Left ventricle myocardium superior (tissue), 1 donor: ENCODE measurements around the gene TLE3. TPM values are rescaled to one million over a fixed set of nuclear protein-coding genes. Genes with fewer than 3 reads are reported as not detected.
A peak's percentile ranks its signal among the peaks of the same experiment; 100 is the strongest.

Source experiments
- ATAC-seq: fragments of 200-7000 bp; cut with Tn5 transposase; one replicate; pipeline ENCODE4 v1.9.1; 2020; ENCODE audit warnings: mild to moderate bottlenecking, moderate library complexity
- DNase-seq: peaks from one replicate; pipeline ENCODE4 v3.0.0-alpha.2; 2020
- intact Hi-C: fragments of 100-400 bp; cut with micrococcal nuclease; formaldehyde crosslinking; loops from one replicate; pipeline ENCODE4 v1.11.0; 2022
- total RNA-seq: library from RNA; stranded (reverse); fragmentation: NEBNext Ultra II Directional; extraction: Animal tissue kit (Norgen Biotek cat#: 25700); gene quantifications from one replicate; pipeline ENCODE4 v1.2.1, GENCODE V29; 2021
- donor health status: DM: no; HTN: yes; CAD: no; lungs with severe emphysema.

The TLE3 gene
- total RNA-seq, 1 donor from 2014 or later = 12.8 TPM

DNA sequence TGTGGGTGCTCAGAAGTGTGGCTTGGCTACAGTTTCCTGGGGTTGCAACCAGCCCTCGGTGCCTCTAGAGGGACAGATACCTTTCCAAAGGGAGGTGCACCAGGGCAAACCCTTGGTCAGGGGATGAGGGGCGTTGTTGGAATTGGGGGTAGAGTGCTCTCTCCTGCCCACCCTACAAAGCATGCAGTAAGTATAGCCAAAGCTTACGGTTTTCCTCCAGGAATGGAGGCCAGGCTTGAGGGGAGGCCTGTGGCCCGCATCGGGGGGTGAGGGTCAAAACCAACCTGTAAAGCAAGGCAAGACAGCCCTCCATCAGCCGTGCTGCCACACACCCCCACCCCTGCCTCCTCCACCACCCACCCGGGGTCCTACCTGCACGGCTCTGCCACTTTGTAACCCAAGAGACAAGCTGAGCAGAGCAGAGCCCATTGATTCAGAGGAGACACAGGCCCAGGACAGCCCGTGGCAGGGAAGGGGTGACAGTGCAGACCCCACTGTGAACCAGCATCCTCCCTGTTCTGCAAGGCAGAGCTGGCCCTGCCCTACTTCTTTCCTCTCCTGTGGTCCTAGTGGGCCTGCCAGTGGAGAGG is 41.5 kb downstream of the TLE3 start:
- no peak for ATAC-seq

DNA sequence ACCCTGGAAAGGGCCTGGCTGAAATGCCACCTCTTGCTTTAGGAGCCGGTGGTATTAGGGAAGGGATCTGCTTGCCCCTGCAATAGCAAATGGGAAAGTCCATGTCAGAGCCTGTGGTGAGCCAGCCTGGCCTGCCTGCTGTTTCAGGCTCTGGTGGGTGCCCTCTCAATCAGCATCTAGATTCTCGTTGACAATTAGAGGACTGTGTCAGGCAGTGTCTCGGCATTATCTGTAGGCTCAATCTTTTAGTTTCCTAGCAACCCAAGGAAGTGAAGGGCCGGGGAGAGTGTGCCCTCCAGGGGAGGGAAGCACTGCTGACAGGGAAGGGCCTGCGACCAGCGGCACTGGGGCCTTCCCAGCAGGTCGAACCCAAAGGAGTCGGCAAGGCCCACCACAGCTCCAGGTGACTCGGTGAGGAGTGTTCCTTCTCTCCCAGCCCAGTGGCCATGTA is 42.1 kb downstream of the TLE3 start:
- no peak for DNase-seq

More for the DNA sequence above, 41.5 kb downstream of the TLE3 start:
- intact Hi-C loops = no loop called here
- no peak for DNase-seq

DNA sequence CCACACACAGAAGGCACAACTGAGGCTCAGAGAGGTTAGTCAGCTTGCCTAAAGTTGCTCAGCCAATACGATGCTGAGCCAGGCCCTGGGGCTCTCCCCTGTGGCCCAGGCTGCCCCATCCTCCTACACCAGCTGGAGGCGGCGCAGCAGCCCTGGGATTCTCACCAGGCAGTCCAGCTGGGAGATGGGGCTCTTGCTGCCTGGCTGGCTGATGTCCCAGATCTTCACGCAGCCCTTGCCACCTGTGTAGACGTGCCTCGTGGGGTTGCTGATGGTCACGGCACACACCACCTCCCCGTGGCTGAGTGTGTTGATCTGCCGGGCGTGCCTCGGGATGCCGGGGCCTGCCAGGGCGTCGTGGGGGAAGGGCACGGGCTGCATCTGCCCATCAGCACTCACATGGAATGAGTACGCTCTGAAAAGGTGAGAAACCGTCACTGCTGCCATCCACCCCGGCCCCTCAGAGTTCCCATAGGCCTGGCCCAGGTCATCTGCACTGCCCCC is 42.8 kb downstream of the TLE3 start:
- intact Hi-C loops = no loop called here
- DNase-seq (no peak), ATAC-seq (no peak)

More for the DNA sequence above, 42.1 kb downstream of the TLE3 start:
- ATAC-seq = no peak
- intact Hi-C loops = no loop called here

DNA sequence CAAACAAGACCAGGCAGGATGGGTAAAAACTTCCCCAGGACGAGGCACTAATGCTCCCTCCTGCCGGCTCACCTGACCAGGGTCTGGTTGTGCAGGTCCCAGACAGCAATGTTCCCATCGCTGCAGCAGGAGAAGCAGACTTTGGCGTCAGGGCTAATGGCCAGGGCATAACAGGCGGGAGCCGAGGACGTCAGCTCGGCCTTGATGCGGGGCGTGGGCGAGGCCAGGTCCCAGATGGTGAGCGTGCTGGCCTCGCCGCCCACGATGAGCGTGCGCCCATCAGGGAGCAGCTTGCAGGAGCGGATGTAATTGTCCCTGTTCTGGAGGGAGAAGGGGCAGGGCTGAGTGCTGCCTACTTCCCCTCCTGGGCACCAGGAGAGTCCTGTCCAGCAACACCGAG is 43.4 kb downstream of the TLE3 start:
- DNase-seq = no peak
- intact Hi-C loops = no loop called here
- no peak for ATAC-seq

DNA sequence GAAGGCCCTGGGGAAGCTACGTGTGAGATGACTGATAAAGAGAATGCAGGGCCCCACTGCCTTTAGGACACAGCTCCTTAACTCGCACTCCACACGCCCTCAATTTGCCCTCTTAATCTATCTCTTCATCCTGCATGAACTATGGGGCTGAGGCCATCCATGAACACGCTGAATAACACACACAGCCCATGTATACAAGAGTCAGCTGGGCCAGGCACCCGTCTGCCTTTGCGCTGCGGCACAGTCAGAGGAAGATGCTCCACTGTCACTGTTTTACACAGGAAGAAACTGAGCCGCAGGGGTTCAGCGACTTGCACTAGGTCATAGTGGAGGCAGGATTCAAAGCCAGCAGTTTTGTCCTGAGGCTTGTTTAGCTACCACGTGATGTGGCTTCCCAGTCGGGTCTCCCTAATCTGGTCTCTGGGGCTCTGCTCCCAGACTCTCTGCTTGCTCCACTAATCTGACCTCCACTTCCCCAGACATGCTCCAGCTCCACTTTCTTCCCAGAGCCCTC is 43.9 kb downstream of the TLE3 start:
- ATAC-seq (peak; percentile 30), DNase-seq (no peak)
- intact Hi-C loops = no loop called here

DNA sequence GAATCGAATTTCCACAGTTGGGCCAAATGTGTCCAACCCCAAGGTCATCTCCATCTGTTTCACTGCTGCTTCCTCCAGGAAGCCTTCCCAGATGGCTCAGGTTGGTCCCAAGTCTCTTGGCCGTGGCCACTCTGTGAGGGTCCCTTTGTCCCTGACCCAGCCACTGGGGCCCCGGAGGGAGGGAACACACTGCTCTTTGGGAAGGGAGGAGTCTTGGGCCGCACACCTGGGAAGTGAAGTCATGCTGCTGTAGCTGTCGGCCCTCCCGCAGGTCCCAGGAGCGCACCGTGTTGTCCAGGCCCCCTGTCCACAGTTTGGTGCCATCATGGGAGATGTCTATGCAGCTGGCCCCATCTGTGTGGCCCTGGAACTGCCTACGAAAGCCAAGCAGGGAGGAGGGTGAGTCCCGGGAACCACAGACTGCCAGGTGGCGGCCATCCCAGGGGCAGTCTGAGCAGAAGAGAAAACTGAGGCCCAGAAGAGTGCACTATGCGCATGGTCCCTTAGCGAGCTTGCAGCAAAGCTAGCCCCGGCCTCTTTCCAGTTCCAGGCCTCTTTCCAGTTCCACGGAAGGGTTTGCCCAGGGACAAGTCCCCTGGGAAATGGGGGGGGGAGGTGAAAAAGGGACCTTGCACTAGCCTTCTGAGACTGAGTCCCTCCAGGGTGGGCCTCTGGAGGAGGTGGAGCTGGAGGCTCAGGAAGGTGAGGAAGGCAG is 44.6 kb downstream of the TLE3 start:
- intact Hi-C loops = no loop called here
- ATAC-seq (no peak), DNase-seq (no peak)

DNA sequence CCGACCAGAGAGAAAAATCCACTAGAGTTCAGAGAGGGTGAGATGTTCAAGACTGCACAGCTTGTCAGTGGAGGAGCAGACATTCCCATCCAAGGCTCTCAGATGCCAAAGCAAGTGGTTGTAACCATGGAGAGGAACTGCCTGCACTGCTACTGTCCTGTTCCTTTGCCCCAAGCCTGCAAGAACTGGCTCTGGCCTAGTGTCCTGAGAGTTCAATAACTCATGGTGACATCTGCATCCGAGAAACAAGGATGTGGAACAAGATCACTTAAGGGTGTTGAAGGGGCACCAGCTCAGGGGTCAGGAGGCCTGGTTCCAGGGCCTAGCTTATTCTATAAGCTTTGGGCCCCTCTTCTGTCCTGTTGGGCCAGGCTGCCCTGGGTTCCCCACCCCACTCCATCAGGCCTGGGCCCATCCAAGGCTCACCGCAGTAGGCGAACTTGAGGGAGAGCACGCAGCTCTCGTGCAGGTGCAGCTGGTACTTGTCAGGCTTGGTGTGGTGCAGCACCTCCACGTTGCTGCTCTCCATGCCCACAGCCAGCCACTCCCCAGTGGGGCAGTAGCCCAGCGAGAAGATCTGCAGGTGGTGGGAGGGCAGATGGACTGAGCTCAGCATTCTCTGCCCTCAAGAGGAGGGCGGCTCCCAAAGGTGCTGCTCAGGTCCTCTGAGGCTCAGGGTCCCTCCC is 45.6 kb downstream of the TLE3 start:
- no peak for ATAC-seq
- DNase-seq = no peak
- intact Hi-C loops = no loop called here

DNA sequence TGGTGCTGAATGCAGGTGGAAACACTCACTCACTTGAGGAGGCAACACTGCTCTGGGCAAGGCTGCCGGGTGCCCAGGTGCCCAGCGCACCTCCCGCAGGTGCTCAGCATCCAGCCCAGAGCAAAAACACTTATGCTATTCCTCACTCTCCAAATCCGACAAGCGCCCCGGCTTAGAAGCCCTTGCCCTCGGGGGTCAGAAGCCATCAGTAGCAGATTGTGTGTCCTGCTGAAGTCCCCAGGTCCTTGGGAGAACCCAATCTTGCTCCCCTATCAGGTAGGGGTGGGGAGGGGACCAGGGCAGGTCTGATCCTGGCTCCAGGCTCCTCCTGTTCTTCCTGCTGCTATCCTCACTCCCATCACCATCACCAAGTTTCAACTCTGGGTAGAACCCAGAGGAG is 46.7 kb downstream of the TLE3 start:
- ATAC-seq (no peak), DNase-seq (no peak)
- intact Hi-C loops = no loop called here

DNA sequence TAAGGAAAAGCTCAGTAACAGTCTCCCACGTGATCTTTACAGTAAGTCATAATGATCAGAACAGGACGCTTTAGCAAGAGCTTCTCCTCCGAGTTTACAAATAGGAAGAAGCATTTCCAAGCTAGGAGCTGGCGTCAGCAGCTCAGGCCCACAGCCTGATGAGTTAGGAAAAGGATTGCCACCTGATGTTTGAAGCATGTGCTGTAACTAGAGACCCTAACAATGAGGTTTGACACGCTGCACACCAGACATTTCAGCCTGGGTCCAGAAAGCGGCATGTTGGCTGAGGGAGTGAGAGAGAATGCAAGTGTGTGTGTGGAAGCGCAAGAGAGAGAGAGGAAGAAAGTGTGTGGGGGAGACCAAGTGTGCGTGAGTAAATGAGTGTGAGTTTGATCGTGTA is 47.3 kb downstream of the TLE3 start:
- intact Hi-C loops = no loop called here
- no peak for ATAC-seq
- DNase-seq = no peak

DNA sequence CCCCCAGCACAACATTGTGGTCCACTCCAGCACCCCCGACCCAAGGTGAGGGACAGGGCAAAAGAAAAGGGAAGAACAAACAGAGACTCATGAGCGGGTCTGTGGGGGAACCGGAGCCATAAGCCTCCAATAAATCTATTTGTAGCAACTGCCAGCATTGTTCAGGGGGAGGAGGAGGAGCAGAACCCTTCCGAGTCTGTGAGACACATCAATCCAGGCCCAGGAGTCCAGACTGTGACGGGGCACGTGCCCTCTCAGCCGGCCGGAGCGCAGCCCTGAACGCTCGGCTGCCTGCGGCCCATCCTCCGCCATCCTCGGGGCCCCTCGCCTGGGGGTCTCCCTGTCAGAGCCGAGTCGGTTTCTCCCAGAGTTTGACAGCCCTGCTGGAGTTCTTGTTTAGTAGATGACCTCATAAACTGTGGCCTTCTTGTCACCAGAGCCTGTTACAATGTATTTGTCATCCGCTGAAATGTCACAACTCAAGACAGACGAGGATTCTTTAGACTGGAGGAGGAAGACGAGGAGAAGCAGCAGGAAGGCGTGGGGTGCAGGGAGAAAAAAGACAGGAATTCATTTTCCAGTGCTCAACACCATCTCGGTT is 47.9 kb downstream of the TLE3 start:
- DNase-seq = no peak
- ATAC-seq = no peak
- intact Hi-C loops = no loop called here

DNA sequence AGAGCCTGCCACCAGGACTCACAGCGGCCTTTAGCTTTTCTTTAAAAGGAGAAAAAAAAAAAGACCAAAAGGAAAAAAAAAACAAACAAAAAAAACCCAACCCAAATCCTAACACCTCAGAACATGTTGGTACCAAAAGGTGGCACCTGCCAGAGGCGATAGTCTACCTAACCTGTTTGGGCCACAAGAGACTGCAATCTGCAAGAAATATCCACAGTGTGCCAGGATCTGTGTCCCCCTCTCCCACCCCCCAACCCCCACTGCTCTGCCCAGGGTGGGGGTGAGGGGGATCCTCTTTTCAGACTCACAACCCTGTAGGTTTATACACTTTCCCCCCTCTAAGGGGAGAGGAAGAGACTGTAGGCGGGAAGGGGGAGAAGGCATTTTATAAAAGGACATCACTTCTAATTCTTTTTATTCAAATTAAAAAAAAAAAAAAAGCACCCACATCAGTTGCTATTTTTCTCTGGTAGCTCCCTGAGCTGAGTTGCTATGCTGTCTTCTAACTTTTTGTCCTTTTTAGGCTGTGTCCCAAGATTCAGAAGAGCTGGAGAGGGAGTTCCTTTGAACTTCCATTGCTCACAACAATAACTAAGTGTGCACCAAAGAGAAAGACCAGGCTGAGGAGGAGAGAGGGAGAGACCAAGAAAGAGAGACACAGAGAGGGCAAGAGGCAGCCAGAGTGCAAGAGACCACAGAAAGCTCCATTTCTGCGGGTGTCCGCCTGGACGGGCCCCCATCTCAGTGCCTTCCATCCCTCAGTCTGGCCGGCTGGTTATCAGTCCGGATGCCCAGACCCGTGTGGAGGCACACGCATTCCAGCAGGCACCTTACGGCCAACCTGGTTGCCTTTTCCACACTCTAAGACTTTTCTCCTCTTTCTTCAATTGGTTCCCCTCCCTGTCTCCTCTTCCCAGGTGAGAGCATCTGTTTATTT is 48.9 kb downstream of the TLE3 start:
- intact Hi-C loops = no loop called here
- ATAC-seq = no peak
- no peak for DNase-seq

DNA sequence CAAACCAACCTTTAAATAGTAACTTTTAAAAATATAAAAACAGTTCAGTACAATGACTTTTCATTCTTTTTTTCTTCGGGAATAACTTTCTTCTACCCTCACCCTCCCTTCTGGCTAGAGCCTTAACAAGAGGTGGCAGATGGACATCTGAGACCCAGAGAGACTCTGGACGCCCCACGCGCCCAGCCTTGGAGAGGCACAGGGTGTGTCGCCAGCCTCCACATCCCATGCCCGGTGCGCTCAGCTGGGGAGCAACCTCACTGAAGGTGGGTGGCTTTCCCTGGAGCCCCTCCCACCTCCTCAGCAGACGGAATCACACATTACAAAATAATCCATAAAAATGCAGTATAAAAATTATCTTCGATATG is 49.5 kb downstream of the TLE3 start:
- intact Hi-C loops = no loop called here
- no peak for DNase-seq
- ATAC-seq = no peak

DNA sequence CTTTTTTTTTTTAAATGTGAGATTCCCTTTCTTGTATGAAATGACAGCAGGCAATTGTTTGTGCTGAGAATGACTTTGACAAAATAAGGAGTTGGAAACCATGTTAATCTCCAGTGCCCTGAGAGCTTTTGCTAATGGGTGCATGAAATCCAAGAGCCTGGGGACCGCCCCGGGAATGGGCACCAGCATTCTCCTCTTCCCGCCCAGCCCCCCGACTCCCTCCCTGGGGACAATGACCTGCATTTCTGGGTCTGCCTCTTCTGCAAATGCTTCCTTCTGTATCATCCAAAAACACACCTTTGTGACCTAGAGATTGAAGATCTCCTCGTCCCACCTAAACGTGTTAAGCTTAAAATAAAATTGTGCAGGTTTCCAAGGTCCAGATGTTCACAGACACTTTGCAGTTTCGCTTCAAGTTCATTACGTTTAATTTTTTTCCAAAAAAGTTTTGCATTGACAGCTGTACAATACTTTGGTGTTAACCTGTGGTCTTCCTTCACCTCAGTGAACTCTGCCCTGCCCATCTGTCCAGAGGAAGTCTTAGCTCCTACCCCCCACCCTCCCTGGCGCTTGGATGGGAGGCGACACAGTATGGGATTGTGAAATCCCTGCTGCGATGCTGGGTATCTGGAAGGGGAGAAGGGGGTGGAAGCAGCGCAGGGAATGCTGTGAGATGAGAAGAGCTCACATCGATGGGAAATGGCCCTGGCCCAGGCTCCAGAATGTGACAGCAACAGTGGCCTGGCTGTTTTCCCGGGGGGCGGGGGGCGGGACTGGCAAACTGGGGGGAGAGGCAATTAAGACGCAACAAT is 50.1 kb downstream of the TLE3 start:
- ATAC-seq (peak; percentile 38), DNase-seq (no peak)
- intact Hi-C loops = no loop called here

DNA sequence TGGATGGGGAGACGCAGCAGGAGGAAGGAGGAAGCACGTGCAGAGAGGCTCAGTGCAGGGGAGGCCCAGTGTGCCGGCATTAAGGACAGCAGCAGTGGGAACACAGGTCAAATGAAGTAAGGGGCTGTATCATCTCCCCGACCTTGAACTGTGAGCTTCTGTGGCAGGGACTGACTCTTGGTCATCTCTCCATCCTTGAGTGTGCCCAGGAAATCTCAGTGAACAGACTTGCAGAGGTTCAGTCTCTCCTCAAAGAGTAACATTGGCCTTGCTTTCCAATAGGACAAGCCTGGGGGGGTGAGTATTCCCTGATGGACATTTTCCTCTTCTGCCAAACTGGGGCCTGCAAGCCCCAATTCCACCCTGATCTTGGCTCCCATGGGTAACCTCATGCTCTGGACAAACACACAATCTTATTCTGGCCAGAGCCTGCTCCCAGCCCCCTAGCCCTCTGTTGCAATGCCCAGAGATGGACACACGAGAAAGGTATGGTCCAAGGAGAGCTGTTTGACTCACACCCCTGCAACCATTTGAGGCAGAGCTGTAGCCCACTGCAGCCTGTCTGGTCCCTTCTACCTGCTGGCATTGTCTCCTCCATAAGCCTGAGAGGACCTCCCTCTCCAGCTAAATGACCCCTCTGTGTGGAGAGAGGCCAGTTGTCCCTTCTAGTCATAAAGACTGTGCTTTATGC is 50.9 kb downstream of the TLE3 start:
- ATAC-seq (no peak), DNase-seq (no peak)
- intact Hi-C loops = no loop called here

DNA sequence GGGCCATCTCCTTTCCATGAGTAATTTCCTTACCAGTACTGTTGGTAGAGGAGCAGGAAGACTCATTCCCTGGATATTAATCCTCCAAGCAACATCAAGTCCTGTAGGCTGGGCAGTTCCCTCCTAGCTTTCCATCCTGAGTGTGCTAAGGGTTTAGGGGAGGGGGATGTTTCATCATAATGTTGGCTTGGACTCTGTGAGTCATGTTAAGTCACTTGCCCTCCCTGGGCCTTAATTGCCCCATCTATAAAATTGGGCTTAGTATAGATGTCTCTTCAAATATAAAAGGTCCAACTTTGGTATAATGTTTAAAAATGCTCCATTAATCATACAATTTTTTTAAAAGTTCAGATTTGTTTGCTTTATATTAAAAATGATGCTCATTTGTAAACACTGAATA is 52.7 kb downstream of the TLE3 start:
- ATAC-seq (no peak), DNase-seq (no peak)
- intact Hi-C loops = no loop called here

DNA sequence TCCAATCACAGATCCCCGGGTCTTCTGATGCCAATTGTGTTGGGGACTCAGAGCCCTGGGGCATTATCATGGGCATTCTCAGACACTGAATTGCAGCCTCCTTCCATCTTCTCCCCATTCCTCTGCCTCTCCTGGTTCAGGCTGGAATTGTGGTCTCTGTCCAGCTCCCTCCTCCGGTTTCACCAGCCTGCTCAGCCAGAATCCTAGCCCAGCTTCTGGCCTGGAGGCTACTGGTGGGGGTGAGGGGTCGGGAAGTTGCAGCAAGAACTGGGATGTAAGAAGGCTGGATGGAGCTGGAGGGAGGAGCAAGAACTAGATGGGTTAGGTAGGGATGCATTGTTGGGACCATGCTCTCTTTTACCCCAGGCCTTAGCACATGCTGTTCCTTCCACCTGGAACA is 53.5 kb downstream of the TLE3 start:
- intact Hi-C loops = no loop called here
- no peak for ATAC-seq
- no peak for DNase-seq

DNA sequence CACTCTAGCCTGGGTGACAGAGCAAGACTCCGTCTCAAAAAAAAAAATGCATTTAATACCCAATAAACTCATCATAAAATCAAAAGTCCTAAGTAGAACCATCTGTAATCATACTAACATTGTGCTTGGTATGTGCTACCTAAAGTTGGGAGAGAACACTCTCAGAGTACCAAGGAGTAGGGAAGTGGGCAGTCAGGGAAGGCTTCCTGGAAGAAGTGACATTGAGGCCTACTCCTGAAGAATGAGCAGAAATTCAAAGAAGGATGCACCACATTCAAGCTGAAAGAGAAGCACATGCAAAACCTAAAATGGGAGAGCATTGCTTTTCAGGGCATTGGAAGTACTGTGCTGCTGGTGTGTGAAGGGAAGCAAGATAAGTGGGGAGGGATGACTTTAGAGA is 54.1 kb downstream of the TLE3 start:
- ATAC-seq (no peak), DNase-seq (no peak)
- intact Hi-C loops = no loop called here
